Osteoblast (primary cell): ENCODE results near the gene ITPR3. TPM values are rescaled to one million over a fixed set of nuclear protein-coding genes. Genes with fewer than 3 reads are reported as not detected.

Experiments used
- DNase-seq: peaks from one replicate; pipeline ENCODE4 v3.0.0; 2011; ENCODE audit warnings: low spot score, mixed read lengths; ENCODE audit not compliant: insufficient read length; ENCODE audit errors: missing footprints
- H2AFZ ChIP-seq: 2 replicates; pipeline ENCODE4 v1.6.0; 2011; ENCODE audit warnings: mild to moderate bottlenecking, low read length
- H3K27ac ChIP-seq: 2 replicates; pipeline ENCODE4 v1.5.1; 2011; ENCODE audit warnings: mild to moderate bottlenecking, low read depth, low read length, moderate library complexity
- H3K27me3 ChIP-seq: 2 replicates; pipeline ENCODE4 v1.6.0; 2012; ENCODE audit warnings: mild to moderate bottlenecking, control low read depth, inconsistent platforms, low read length, moderate library complexity; ENCODE audit not compliant: insufficient read depth
- H3K36me3 ChIP-seq: 2 replicates; pipeline ENCODE4 v1.5.1; 2011; ENCODE audit warnings: mild to moderate bottlenecking, low read length, control low read depth, moderate library complexity; ENCODE audit not compliant: insufficient read depth
- H3K4me1 ChIP-seq: 2 replicates; pipeline ENCODE4 v1.5.1; 2011; ENCODE audit warnings: mild to moderate bottlenecking, low read length, control low read depth, moderate library complexity; ENCODE audit not compliant: insufficient read depth
- H3K4me2 ChIP-seq: 2 replicates; pipeline ENCODE4 v1.6.0; 2011; ENCODE audit warnings: mild to moderate bottlenecking, low read length; ENCODE audit not compliant: insufficient read depth
- H3K4me3 ChIP-seq: fragments of 200-600 bp; sonication (generic); 3 replicates; pipeline ENCODE4 v1.5.1; 2012; ENCODE audit warnings: mild to moderate bottlenecking, low read length, inconsistent platforms; ENCODE audit not compliant: insufficient read depth
- H3K79me2 ChIP-seq: 2 replicates; pipeline ENCODE4 v1.6.0; 2012; ENCODE audit warnings: mild to moderate bottlenecking, low read length, control low read depth, inconsistent platforms; ENCODE audit not compliant: insufficient read depth
- H3K9me3 ChIP-seq: 2 replicates; pipeline ENCODE4 v1.5.1; 2011; ENCODE audit warnings: low read depth, low read length, control low read depth
- H4K20me1 ChIP-seq: 2 replicates; pipeline ENCODE4 v1.6.0; 2012; ENCODE audit warnings: mild to moderate bottlenecking, low read length, control low read depth; ENCODE audit not compliant: insufficient read depth
- CTCF ChIP-seq: IDR thresholded peaks from 2 replicates; pipeline ENCODE4 v1.5.1; 2011; ENCODE audit warnings: mild to moderate bottlenecking, low read depth, low read length, moderate library complexity; ENCODE audit errors: extremely low read depth
- total RNA-seq: library from RNA; depleted of rRNA; stranded (reverse); fragments of >200 nt; gene quantifications from 2 replicates; pipeline ENCODE4 v1.2.3, GENCODE V29; 2012

Gene ITPR3
- total RNA-seq, 1 donor: 46.7 TPM

GRCh38 chr6:33642897-33643296 lies 21.8 kb downstream of the ITPR3 start:
- TF ChIP-seq CTCF: no peak
- H3K4me3 ChIP-seq: no peak overlapping the region

GRCh38 chr6:33651403-33651802 lies 30.3 kb downstream of the ITPR3 start:
- peaks cover 34% of the 10 kb centered on the region for H3K79me2 ChIP-seq
- no peak for TF ChIP-seq CTCF

More at GRCh38 chr6:33642897-33643296, 21.8 kb downstream of the ITPR3 start:
- no peaks in the 10 kb centered on the region for H3K27me3 ChIP-seq
- H3K4me2 ChIP-seq: no peak overlapping the region
- peaks cover 39% of the 10 kb centered on the region for H3K79me2 ChIP-seq
- no peaks in the 10 kb centered on the region for H3K4me1 ChIP-seq
- H3K9me3 ChIP-seq: no peaks in the 10 kb centered on the region
- no peak overlapping the region for H3K27ac ChIP-seq
- H2AFZ ChIP-seq: no peak overlapping the region
- no peak for DNase-seq
- no peaks in the 10 kb centered on the region for H4K20me1 ChIP-seq
- H3K36me3 ChIP-seq: no peaks in the 10 kb centered on the region

GRCh38 chr6:33652002-33652401 lies 30.9 kb downstream of the ITPR3 start:
- no peak for DNase-seq
- no peaks in the 10 kb centered on the region for H4K20me1 ChIP-seq
- no peak overlapping the region for H2AFZ ChIP-seq
- peaks cover 33% of the 10 kb centered on the region for H3K79me2 ChIP-seq
- no peak overlapping the region for H3K27ac ChIP-seq
- no peaks in the 10 kb centered on the region for H3K4me1 ChIP-seq
- no peak for TF ChIP-seq CTCF
- H3K36me3 ChIP-seq: peaks cover 9% of the 10 kb centered on the region
- no peaks in the 10 kb centered on the region for H3K27me3 ChIP-seq
- no peaks in the 10 kb centered on the region for H3K9me3 ChIP-seq
- no peak overlapping the region for H3K4me3 ChIP-seq
- no peak overlapping the region for H3K4me2 ChIP-seq

More at GRCh38 chr6:33651403-33651802, 30.3 kb downstream of the ITPR3 start:
- no peak overlapping the region for H3K4me2 ChIP-seq
- no peak overlapping the region for H3K4me3 ChIP-seq
- H4K20me1 ChIP-seq: no peaks in the 10 kb centered on the region
- H2AFZ ChIP-seq: no peak overlapping the region
- no peaks in the 10 kb centered on the region for H3K27me3 ChIP-seq
- peaks cover 8% of the 10 kb centered on the region for H3K36me3 ChIP-seq
- no peaks in the 10 kb centered on the region for H3K9me3 ChIP-seq
- no peak overlapping the region for H3K27ac ChIP-seq
- DNase-seq: no peak
- H3K4me1 ChIP-seq: no peaks in the 10 kb centered on the region

- Histone ChIP-seq H2AFZ (no peak overlapping the region), H4K20me1 (no peaks in the 10 kb centered on the region), H3K27ac (no peak overlapping the region), H3K4me3 (no peak overlapping the region), H3K79me2 (peaks cover 18% of the 10 kb centered on the region), H3K4me1 (no peaks in the 10 kb centered on the region), H3K4me2 (no peak overlapping the region), H3K27me3 (no peaks in the 10 kb centered on the region), H3K9me3 (no peaks in the 10 kb centered on the region), H3K36me3 (peaks cover 7% of the 10 kb centered on the region)
- TF ChIP-seq CTCF: no peak
- no peak for DNase-seq
Measured at GRCh38 chr6:33654831-33655554, 33.9 kb downstream of the ITPR3 start.
